ENCODE measurements around the gene EVA1A.

The EVA1A gene, protein sequence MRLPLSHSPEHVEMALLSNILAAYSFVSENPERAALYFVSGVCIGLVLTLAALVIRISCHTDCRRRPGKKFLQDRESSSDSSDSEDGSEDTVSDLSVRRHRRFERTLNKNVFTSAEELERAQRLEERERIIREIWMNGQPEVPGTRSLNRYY

DNA sequence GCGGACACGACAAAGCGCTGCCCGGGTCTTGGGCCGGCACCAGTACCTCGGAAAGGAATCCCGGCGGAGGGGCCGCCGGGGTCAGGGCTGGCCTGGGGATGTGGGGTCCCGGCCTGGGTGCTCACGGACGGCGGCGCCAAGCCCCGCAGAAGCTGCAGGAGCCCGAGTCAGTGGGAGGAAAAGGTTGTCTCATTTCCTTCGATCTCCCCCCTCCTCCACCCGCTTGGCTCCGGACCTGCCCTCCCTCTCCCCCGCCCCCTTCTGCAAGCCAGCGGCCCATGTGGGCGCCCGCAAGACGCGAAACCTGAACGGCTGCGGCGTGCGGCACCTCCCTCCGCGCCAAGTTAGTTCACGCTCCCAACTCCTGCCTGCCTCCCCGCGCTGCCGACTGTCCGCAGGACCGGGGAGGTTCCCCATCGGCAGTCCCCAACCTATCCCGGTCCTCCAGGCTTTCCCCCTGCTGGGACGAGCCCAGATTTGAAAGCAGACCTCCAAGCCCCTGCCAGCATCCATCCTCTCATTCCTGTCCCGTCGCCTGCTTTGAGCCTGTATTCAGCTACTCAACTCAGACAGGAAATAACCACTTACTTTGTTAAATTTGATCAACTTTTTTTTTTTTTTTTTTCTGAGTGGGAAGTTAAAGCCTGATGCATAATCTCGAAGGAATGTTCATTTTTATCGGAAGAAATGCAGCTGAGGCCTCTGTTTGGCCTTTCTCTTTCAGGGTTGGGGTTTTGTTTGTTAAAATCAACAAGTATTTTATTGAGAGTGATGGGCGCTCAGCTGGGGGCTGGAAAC is at the start of gene EVA1A:
EVA1A (minus strand) TSS at position 172 of the 798 bp plus-strand sequence. CDS start 42,799 bp downstream, outside the sequence.
- no peak for DNase-seq (ENCODE audit: low read depth)

DNA sequence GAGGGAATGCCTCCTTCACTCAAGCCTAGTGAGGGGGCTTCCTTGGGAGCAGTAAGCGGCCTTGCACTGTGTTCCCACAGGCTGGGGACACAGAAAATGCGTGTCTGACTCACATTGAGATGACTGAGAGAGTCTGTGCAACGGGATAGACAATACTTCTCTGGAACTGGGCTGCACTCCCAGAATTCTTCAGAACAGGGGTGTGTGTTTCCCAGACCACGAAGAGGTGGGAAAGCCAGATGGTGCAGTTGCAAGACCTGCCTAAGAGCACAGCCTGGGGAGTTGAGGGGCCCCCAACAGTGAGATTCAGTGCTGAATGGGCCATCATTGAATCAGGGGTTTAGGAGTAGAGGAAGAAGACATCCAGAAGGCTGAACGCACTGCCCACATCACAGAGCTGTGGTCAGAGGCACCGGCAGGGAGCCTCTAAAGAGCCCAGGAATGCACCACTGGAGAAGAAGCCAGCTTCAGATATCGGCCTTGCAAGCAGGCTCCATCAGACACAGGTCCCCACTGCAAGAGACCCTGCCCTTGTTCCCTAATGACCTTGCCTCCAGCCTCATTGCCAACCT is 49.3 kb upstream of the EVA1A start:
- no peak for DNase-seq (ENCODE audit: low read depth)

DNA sequence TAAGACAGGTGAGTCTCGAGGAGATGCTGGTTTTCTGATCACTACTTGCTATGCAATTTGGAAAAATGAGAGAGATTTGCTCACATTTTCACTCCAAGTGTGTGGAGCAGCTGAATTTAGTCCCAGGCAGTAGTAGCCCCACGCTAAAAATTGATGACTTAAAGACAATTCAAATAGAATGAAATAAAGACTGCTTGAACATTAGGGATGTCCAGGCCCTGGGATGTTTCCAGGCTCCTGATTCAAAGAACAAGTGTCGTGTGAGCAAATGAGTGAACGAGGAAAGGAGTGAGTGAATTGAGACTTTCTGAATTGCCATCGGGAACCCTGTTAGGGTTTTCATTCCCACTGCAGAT is 48.6 kb upstream of the EVA1A start:
- no peak for DNase-seq (ENCODE audit: low read depth)

DNA sequence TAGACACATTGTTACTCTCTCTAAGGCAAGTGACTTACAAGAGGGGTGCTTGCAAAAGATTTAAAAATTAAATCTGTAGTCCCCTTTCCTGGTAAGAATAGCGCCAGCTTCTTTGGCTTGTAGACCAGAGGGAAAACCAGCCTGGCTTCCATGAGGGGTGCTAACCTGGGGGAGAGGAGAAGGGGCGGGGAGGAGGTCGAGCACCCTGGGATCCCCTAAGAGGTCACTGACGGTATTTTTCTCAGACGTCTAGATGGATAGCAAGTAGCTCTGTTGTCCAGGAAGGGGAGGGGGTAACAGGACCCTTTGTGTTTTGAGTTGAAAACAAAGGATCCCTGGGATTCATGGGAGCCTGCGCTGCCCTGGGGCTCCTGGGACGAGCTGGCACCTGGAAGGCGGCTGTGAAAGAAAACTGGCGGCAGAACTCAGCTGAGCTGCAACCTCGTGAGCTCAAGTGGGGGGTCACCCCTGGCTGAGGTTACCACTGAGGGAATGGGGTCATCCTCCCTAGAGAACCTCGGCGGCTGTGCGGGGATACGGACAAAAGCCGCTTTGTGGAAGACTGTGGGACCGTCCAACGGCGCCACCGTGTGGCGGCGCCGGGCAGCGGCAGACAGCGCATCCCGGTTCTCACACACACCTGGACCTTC is 48.1 kb upstream of the EVA1A start:
- peak; percentile 18 for DNase-seq (ENCODE audit: low read depth)

DNA sequence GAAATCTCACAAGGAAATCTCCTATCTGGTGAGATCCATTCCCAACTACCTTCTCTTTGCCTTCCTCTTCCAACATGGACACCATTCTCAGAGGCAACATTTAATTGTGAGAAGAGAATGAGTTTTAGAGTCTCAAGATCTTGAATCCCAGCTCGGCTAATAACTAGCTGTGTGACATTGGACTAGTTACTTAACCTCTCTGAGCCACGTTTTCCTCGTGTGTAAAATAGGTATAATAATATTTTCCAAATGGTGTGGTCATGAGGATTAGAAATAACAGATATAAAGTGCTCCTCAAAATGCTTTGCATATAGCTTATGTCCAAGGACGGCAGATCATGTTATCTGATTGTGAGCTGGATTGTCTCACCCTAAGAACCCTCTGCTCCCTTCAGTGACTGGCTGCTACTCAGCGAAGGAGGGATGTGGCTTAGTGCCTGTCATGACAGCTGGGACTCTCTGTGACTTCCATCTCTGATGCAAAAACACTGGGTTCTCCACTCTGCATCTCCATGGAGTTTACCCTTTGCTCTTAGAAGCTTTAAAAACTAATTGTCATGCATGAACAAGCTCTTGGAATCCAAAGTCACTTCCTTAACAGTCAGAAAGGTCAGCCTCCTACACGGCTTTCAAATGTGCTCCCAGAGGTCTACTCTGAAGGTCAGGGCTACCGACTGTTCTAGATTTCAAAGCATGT is 47.4 kb upstream of the EVA1A start:
- no peak for DNase-seq (ENCODE audit: low read depth)

DNA sequence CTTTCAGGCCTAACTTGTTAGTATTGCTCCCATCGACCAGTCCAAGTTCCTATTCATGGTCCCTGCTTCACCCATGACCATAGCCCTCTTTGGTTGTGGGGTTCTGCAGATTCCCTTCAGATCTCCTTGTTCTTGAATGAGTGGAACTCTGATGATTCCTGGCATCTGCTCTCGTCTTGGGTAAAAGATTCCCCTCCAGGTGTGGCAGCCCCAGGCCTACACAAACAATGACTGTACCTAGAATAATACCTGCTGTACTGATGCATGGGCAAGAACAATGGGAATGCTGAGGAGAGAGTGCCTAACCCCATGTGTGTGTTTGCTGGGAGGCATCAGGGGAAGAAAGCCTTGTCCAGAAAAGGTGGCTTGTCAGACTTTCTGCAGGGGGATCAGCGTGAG is 46.7 kb upstream of the EVA1A start:
- no peak for DNase-seq (ENCODE audit: low read depth)

DNA sequence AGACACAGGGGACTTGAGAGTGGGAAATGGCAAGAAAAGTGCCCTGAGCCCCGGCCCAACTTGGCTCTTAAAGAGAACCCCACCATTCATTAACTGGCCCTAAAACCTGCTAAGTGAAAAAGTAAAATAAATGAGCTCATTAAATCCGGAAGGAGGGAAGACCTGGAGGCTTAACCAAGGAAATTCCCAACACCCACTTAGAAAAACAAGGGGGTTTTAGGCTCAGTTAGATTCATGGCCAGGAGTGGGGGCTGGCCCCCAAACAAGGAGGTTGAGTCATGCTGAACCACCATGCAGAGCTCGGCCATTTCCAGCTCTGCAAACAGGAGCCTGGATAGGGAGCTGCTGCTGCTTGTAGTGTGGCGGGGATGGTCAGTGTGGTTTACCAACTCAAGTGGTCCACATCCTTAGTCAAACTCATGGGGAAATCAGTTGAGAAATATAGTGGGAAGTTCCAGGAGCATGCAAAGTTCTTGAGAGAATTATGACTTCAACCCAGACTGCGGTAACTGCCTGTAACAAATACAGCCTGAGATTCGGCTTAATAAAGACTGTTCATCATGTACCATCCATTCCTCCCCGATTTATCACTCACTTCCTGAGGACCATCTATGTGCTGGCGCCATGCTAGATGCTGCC is 46.1 kb upstream of the EVA1A start:
- DNase-seq (ENCODE audit: low read depth) = no peak

DNA sequence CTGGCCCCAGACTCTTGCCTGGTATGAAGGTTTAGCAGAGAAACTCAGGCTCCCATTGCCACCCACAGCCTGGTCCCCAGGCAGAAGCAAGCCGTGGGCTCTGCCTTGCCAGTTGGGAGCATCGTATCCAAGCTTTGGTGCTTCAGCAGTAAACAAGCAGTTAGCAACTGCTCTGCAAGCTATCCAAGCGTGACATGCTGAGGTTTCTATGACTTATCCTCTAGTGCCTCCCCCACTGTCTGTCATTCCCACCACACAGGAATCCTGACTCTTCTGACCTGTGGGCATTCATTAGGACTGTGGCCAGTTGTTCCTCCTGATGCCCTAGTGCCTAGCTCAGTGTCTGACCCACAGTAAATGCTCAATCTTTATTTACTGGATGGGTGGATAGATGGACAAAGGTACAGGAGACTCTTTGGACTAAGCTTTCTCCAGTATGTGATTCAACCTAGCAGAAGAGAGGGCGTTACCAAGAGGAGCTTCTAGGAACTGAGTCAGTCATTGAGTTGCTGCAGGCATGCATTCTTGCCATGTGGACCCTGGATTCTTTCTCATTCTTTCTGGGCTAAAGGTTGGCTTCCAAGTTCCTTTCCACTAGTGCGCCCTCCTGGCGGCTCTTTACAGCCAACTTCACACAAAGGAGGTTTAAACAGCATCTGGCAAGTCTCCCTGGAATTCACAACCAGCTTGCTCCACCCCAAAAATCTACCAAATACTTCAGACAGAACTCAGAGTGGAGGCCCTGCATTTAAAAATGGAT is 45.2 kb upstream of the EVA1A start:
- DNase-seq (ENCODE audit: low read depth) = no peak

DNA sequence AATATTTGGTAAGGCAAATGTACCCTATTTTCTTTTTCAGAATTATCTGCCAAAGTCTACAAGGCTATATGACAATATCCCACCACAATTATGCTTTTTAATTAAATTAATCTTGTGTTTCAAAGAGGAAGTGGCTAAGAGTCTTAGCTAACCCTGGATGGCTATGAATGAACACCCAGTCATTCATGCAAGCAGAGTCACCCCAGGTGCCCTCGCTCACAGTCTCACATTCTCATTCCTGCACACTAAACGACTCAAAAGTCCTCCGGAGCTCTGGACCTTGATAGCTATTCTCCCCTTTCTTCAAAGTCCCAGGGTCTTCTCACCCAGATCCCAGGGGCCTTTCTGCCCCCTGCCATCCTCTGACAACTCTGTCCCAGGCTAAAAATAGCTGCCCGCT is 43.7 kb upstream of the EVA1A start:
- DNase-seq (ENCODE audit: low read depth) = no peak

DNA sequence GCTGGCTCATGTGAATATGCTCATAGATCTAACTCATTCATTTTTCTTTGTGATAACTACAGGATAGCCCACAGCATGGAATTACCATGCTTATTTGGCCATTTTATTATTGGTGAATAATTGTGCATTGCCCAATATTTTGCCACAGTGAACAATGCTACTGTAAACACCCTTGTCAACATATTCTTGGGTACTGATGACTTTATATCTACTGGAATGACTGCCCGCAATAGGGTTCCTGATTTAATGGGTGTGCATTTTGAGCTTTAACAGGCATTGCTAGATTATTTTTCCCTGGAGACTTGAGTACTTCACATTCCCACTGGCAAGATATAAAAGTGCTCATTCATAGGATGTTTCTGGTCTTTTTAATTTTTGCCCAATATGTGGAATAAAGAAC is 42.7 kb upstream of the EVA1A start:
- no peak for DNase-seq (ENCODE audit: low read depth)

DNA sequence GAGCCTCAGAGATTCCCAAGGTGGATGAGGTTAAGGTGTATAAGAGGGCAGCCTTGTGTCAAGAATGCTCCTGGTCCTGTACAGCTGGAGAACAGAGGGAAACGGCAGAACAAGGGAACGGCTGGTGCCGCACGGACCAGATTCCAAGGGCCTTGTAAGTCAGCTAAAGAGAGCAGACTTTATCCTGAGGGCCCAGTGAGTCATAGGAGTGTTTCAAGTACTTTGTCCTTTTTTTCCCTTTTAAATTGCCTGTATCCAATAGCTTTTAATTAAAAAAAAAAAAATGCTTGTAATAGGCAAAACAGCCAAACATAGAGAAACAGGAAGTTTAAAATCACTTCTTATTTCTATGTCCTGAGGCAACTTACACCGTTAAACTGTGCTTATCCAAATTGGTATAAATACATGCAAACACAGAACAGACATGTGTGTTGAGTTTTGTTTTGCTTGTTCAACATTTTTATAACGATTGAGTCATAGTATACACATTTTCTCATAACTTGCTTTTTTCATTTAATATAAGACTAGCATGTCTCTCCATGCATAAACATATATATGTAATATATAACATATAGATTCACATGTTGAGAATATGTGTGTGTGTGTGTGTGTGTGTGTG is 42.1 kb upstream of the EVA1A start:
- no peak for DNase-seq (ENCODE audit: low read depth)

DNA sequence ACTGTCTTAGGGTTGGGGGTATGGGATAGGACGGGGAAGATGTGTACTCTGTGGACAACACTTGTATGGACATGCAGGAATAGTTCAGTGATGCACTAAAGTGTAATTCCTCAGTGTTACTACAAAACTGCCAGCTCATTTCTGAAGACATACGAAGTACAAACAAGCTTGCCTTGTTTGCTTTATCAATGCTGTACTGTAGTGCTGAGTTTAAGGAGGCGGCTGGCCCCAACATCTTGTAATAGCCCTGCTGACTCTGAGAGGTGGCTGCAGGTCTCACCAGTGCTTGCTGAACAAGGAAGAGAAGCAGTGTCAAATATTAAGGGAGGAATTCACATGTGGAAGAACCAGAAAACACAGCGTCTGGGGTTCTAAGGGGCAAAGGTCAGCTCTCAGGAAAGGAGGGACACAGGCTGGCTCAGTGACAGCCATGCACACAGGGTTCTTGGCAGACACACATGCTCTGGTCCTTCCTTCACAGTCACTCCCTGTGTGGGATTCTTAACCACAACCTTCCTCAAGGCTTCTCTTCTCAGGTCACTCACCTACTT is 39.8 kb upstream of the EVA1A start:
- DNase-seq (ENCODE audit: low read depth) = no peak

DNA sequence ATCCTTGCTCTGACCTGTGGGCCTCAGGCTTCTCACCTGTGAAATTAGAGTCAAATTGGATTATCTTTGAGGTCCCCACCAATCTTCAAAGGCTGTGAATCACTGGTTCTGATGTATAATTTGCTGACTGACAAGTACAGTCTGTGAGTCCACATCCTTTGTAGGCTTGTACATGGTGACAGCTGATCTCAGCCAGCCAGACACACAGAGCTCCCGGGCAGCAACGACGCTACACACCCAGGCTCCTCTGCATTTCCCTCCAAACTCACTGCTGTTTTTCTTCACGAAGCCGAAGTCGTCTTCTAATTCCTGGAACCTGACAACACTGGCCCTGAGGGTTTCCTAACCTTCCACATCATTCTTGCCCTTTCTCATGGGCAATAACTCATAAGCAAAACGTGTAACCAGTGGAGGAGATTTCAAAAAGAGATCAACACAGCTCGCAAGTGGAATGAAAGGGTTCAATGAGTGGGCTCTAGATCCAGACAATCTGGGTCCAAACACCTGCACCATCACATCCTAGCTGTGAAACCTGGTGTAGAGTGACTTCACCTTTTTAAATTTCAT is 37.9 kb upstream of the EVA1A start:
- no peak for DNase-seq (ENCODE audit: low read depth)

DNA sequence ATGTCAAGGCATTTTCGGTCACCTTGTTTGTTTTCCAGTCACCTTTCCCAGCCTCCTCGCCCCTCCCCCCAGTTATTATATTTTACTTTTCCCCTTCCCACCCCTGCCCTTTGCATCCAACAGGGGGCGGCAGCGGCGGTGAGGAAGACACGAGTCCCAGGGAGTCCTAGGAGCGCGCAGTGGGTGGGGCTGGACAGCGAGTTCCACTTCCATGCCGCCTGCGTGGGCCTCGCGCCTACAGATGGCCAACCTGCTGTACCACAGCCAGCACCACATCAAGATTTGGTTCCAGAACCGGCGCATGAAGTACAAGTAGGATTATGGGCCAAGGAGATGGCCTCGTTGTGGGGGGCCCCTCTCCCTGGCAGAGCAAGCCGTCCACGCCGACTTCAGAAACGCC is 37.2 kb upstream of the EVA1A start:
- no peak for DNase-seq (ENCODE audit: low read depth)

DNA sequence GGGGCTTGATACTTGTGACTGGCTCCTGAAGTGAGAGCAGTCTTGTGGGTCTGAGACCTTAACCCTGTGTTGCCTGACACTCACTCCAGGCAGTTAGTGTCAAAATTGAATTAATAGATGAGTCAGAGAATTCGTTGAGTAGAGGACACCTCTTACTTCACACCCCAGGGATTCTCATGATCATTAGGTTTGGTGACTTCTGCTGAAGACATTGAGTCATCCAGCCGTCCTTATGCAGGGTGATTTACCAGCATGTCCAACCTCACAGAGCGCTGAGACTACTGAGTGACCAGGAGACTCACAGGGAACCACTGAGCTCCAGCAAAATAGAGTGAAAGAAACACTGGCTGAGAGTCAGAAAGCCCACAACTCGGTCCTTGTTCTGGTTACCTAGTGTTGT is 36.0 kb upstream of the EVA1A start:
- DNase-seq (ENCODE audit: low read depth) = no peak

DNA sequence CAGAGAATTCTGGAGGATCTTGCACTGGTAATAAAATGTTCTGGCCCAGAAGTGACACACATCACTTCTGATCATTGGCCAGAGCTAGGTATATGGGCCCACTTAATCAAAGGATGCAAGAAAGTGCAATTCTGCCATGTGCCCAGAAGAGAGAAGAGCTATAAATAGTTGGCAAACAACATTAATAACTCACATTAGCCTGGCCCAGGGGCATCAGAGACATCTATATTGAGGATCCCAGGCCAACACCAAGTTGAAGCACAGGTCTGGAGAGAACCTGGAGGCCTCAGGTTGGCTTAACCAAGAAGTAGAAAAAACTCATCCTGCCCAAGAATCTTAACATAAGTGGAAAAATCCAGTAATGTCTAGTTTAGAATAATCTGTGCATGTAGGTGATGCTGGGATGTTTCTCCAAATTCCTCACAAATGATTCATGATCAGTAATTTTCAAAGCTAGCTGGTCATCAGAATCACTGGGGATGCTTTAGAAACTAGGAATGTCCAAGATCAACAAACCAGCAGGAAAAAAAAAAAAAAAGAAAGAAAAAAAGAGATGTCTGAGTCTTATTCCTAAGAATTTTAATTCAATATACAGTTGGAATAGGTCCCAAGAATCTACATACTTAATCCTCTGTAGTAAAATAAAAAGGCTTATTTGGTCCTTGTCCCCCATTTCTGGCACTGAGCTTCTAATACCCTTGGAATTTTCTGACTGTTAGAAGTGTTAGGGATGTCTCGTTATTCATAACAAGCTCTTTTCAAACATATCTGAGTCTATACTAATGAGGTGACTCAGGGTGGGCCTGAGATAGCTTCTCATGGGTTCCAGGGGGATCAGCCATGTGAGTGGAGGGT is 35.0 kb upstream of the EVA1A start:
- DNase-seq (ENCODE audit: low read depth) = no peak

DNA sequence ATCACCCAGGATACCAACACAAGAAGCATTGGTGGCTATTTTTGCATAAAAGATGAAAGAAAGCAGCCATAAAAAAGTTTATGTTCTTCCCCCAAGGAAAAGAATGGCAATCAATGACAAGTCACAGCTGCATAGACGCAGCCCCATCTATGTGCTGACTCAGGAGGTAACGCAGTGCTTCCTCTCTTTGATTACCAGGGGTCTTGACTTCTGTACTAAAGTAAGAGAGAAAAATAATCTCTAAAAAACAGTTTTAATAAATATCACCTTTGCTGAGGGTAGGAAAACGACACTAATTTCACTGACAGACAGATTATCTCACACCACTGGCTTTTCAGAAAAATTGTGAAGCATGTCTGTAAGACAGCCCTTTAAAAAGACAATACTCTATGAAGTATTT is 33.9 kb upstream of the EVA1A start:
- DNase-seq (ENCODE audit: low read depth) = no peak

DNA sequence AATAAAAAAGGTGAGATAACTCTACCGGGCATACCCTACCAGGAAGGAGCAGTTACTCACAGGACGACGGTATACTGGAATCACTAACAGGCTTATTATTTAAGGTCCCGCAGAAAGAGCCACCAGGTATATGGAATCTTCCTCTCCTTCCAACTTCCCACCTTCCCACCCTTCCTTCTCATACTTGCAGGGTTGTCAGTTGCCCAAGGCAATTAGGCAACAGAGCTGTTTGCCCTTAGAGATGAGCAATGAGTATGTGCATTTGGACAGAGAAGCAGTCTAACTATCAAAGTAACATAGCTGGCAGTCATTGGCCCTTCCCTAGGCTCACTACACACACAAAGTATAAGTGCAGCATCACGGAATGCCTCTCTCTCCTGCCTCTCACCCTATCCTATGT is 32.1 kb upstream of the EVA1A start:
- no peak for DNase-seq (ENCODE audit: low read depth)

DNA sequence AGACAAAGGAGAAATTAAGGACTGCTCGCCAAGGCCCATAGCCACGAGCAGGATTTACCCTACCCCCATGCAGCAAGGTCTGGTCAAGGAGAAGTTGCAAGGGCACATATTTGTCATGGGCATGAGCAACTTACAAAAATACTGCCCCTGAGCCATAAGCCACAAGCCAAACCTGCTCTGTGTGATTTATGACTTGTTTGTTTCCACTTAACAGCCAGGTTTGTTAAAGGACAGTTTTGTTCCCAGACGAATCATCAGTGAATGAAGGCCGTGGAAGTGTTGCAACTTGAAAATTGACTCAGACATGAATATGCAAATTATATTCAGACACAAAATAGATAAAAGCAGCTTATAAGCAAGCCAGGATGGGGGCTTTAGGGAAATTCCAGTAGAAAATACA is 31.3 kb upstream of the EVA1A start:
- no peak for DNase-seq (ENCODE audit: low read depth)
